Osteoblast (primary cell): ENCODE results near the gene MYEOV. TPM values are rescaled to one million over a fixed set of nuclear protein-coding genes. Genes with fewer than 3 reads are reported as not detected.

Experiments used
- DNase-seq: peaks from one replicate; pipeline ENCODE4 v3.0.0; 2011; ENCODE audit warnings: low spot score, mixed read lengths; ENCODE audit not compliant: insufficient read length; ENCODE audit errors: missing footprints
- H2AFZ ChIP-seq: 2 replicates; pipeline ENCODE4 v1.6.0; 2011; ENCODE audit warnings: mild to moderate bottlenecking, low read length
- H3K27ac ChIP-seq: 2 replicates; pipeline ENCODE4 v1.5.1; 2011; ENCODE audit warnings: mild to moderate bottlenecking, low read depth, low read length, moderate library complexity
- H3K27me3 ChIP-seq: 2 replicates; pipeline ENCODE4 v1.6.0; 2012; ENCODE audit warnings: mild to moderate bottlenecking, control low read depth, inconsistent platforms, low read length, moderate library complexity; ENCODE audit not compliant: insufficient read depth
- H3K36me3 ChIP-seq: 2 replicates; pipeline ENCODE4 v1.5.1; 2011; ENCODE audit warnings: mild to moderate bottlenecking, low read length, control low read depth, moderate library complexity; ENCODE audit not compliant: insufficient read depth
- H3K4me1 ChIP-seq: 2 replicates; pipeline ENCODE4 v1.5.1; 2011; ENCODE audit warnings: mild to moderate bottlenecking, low read length, control low read depth, moderate library complexity; ENCODE audit not compliant: insufficient read depth
- H3K4me2 ChIP-seq: 2 replicates; pipeline ENCODE4 v1.6.0; 2011; ENCODE audit warnings: mild to moderate bottlenecking, low read length; ENCODE audit not compliant: insufficient read depth
- H3K4me3 ChIP-seq: fragments of 200-600 bp; sonication (generic); 3 replicates; pipeline ENCODE4 v1.5.1; 2012; ENCODE audit warnings: mild to moderate bottlenecking, low read length, inconsistent platforms; ENCODE audit not compliant: insufficient read depth
- H3K79me2 ChIP-seq: 2 replicates; pipeline ENCODE4 v1.6.0; 2012; ENCODE audit warnings: mild to moderate bottlenecking, low read length, control low read depth, inconsistent platforms; ENCODE audit not compliant: insufficient read depth
- H3K9me3 ChIP-seq: 2 replicates; pipeline ENCODE4 v1.5.1; 2011; ENCODE audit warnings: low read depth, low read length, control low read depth
- H4K20me1 ChIP-seq: 2 replicates; pipeline ENCODE4 v1.6.0; 2012; ENCODE audit warnings: mild to moderate bottlenecking, low read length, control low read depth; ENCODE audit not compliant: insufficient read depth
- total RNA-seq: library from RNA; depleted of rRNA; stranded (reverse); fragments of >200 nt; gene quantifications from 2 replicates; pipeline ENCODE4 v1.2.3, GENCODE V29; 2012
- TF ChIP-seq, protein P1 (sequence below): IDR thresholded peaks from 2 replicates; pipeline ENCODE4 v1.5.1; 2011; ENCODE audit warnings: mild to moderate bottlenecking, low read depth, low read length, moderate library complexity; ENCODE audit errors: extremely low read depth

The MYEOV gene
- total RNA-seq, 1 donor, result 1.4 TPM

DNA sequence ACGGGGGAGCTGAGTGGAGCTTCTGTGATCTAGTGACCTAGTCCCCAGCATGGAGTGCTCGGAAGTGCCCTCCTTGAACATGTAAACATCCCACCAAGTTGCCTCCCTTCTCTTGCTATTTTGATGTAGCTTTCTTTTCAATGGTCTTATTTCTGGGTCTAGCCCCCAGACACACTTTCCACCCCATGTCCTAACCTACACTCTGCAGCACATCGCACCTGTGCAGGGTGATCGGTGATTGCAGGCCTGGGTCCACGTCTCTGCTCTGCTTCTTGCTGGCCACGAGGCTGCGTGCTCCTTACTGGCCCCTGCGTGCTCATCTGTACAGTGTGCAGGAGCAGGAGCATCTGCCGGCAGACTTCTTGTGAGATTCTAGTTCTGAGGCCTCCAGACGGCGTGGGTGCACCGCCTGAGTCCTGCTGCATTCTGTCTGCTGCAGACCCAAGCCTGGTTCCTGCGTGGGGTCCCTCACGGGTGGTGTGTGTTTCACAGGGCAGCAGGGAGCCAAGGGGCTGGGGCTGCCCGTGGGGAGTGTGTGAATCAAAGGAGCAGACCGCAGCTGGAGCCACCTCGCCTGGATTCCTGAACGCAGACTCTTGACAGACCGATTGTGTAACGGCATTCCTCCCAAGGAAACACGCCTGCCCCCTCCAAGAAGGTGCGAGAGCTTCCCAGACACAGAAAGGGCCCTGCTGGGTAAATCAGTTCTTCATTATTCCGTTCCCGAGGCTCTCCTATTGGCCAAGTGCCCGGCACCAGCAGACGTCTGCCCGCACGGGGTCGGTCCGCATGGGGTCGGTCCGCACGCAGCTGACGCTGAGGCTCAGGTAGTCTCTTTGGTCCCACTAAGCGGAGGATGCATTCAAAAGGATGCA lies 44.4 kb upstream of the MYEOV start:
- no peak for DNase-seq
- Histone ChIP-seq H4K20me1 (no peaks in the 10 kb centered on the region), H3K4me1 (no peaks in the 10 kb centered on the region), H3K36me3 (no peaks in the 10 kb centered on the region), H2AFZ (no peak overlapping the region), H3K27ac (no peak overlapping the region), H3K9me3 (peaks cover 10% of the 10 kb centered on the region), H3K79me2 (no peaks in the 10 kb centered on the region), H3K4me2 (no peak overlapping the region), H3K27me3 (peaks cover 50% of the 10 kb centered on the region), H3K4me3 (no peak overlapping the region)
- TF ChIP-seq, protein P1, sequence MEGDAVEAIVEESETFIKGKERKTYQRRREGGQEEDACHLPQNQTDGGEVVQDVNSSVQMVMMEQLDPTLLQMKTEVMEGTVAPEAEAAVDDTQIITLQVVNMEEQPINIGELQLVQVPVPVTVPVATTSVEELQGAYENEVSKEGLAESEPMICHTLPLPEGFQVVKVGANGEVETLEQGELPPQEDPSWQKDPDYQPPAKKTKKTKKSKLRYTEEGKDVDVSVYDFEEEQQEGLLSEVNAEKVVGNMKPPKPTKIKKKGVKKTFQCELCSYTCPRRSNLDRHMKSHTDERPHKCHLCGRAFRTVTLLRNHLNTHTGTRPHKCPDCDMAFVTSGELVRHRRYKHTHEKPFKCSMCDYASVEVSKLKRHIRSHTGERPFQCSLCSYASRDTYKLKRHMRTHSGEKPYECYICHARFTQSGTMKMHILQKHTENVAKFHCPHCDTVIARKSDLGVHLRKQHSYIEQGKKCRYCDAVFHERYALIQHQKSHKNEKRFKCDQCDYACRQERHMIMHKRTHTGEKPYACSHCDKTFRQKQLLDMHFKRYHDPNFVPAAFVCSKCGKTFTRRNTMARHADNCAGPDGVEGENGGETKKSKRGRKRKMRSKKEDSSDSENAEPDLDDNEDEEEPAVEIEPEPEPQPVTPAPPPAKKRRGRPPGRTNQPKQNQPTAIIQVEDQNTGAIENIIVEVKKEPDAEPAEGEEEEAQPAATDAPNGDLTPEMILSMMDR, result no peak

DNA sequence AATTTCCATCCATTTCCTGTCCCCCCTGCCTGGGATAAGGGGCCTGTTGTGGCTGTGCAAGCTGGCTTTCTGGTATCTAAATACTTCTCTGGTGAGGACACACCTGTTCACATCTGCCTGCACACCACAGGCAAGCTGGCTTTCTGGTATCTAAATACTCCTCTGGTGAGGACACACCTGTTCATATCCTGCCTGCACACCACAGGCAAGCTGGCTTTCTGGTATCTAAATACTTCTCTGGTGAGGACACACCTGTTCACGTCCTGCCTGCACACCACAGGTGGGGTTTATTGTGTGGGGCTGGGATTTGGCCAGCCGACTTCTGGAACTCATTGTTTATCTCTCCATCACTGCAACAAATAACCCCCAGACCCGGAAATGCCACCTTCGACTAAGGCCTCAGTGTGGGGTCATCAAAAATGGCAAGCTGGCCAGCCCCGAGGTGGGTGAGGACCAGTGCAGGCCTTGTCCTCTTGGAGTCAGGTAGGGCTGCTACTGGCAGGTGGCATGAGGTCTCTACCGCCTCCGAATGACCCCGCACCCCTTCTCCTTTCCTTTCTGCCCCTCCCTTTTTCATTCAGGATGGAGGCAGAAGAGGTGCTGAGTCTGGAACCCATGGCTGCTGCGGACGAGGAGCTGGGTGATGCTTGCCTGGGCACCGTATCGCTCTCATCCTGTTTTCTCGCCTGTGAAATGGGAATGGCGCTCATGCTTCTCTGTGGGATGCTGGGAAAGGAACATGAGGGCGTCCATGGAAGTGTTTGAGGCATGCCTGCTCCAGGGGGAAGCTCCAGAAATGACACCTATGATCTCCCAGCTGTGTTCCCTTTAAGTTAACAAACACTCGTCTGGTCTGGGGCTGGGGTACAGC lies 43.5 kb upstream of the MYEOV start:
- H3K79me2 ChIP-seq, result no peaks in the 10 kb centered on the region
- TF ChIP-seq, protein P1, result no peak
- H3K27ac ChIP-seq, result no peak overlapping the region
- H2AFZ ChIP-seq, result no peak overlapping the region
- H3K36me3 ChIP-seq, result no peaks in the 10 kb centered on the region
- no peaks in the 10 kb centered on the region for H3K4me1 ChIP-seq
- DNase-seq, result no peak
- H3K4me2 ChIP-seq, result no peak overlapping the region
- no peaks in the 10 kb centered on the region for H4K20me1 ChIP-seq
- H3K27me3 ChIP-seq, result peaks cover 50% of the 10 kb centered on the region
- peaks cover 10% of the 10 kb centered on the region for H3K9me3 ChIP-seq
- no peak overlapping the region for H3K4me3 ChIP-seq

DNA sequence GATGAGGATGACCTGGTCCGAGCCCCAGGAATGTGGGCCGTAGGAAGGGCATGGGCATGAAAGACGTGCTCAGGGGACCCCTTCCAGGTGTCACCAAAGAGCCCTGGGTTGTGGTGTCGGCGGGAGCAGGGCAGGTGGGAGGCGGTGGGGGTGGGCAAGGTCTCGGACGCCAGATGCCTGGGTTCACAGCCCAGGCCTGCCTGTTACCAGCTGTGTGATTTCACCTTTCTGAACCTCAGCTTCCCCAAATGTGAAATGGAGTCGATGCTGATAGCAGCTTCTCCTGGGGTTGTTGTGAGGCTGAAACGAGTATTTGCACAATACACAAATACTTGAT lies 42.9 kb upstream of the MYEOV start:
- Histone ChIP-seq H3K4me3 (no peak overlapping the region), H4K20me1 (no peaks in the 10 kb centered on the region), H3K79me2 (no peaks in the 10 kb centered on the region), H3K36me3 (no peaks in the 10 kb centered on the region), H3K4me2 (no peak overlapping the region), H3K27ac (no peak overlapping the region), H3K4me1 (no peaks in the 10 kb centered on the region), H3K27me3 (peaks cover 46% of the 10 kb centered on the region), H2AFZ (no peak overlapping the region), H3K9me3 (peaks cover 10% of the 10 kb centered on the region)
- DNase-seq, result no peak
- TF ChIP-seq, protein P1, result no peak
